ENCODE results near the gene FBRS.
"Not testable (repeated sequence)": the region's sequence is repeated elsewhere in the genome, so short reads cannot be mapped to it uniquely, and the experiment has no call there.

Gene FBRS

GRCh38 chr16:30699615-30700099 lies 41.4 kb downstream of the FBRS start:
- TF ChIP-seq CTCF (IDR thresholded peaks at IDR 0.05; ENCODE audit: low read depth, low read length), result no peak
- Histone ChIP-seq H3K4me1 (no peaks in the 10 kb centered on the region), H3K4me3 (ENCODE audit: low read depth, low read length) (peak overlapping the region; percentile 93), H3K36me3 (peaks cover 41% of the 10 kb centered on the region), H3K27me3 (no peaks in the 10 kb centered on the region), H3K9me3 (no peaks in the 10 kb centered on the region)
- DNase-seq, result no peak

GRCh38 chr16:30700491-30700890 lies 42.3 kb downstream of the FBRS start:
- peak; percentile 28 for DNase-seq
- no peak for TF ChIP-seq CTCF (IDR thresholded peaks at IDR 0.05; ENCODE audit: low read depth, low read length)
- no peaks in the 10 kb centered on the region for H3K9me3 ChIP-seq
- no peaks in the 10 kb centered on the region for H3K4me1 ChIP-seq
- peaks cover 50% of the 10 kb centered on the region for H3K36me3 ChIP-seq
- no peaks in the 10 kb centered on the region for H3K27me3 ChIP-seq
- H3K4me3 ChIP-seq (ENCODE audit: low read depth, low read length), result no peak overlapping the region

- TF ChIP-seq CTCF (IDR thresholded peaks at IDR 0.05; ENCODE audit: low read depth, low read length), result no peak
- Histone ChIP-seq H3K9me3 (no peaks in the 10 kb centered on the region), H3K4me1 (no peaks in the 10 kb centered on the region), H3K27me3 (no peaks in the 10 kb centered on the region), H3K4me3 (ENCODE audit: low read depth, low read length) (no peak overlapping the region), H3K36me3 (peaks cover 54% of the 10 kb centered on the region)
- no peak for DNase-seq
Observed at GRCh38 chr16:30700971-30701370, 42.7 kb downstream of the FBRS start.

- not testable (repeated sequence) for H3K9me3 ChIP-seq; DNase-seq; H3K27me3 ChIP-seq; H3K4me3 ChIP-seq (ENCODE audit: low read depth, low read length); H3K4me1 ChIP-seq
- H3K36me3 ChIP-seq, result peaks cover 75% of the 10 kb centered on the region
Observed at GRCh38 chr16:30703071-30703470, 44.8 kb downstream of the FBRS start.

- peaks cover 78% of the 10 kb centered on the region for H3K36me3 ChIP-seq
- no peaks in the 10 kb centered on the region for H3K4me1 ChIP-seq
- no peaks in the 10 kb centered on the region for H3K27me3 ChIP-seq
- H3K4me3 ChIP-seq (ENCODE audit: low read depth, low read length), result no peak overlapping the region
- TF ChIP-seq CTCF (IDR thresholded peaks at IDR 0.05; ENCODE audit: low read depth, low read length), result no peak
- DNase-seq, result no peak
- H3K9me3 ChIP-seq, result no peaks in the 10 kb centered on the region
Observed at GRCh38 chr16:30703971-30704370, 45.7 kb downstream of the FBRS start.

- no peaks in the 10 kb centered on the region for H3K27me3 ChIP-seq
- no peaks in the 10 kb centered on the region for H3K9me3 ChIP-seq
- DNase-seq, result no peak
- no peaks in the 10 kb centered on the region for H3K4me1 ChIP-seq
- H3K4me3 ChIP-seq (ENCODE audit: low read depth, low read length), result no peak overlapping the region
- peaks cover 83% of the 10 kb centered on the region for H3K36me3 ChIP-seq
- no peak for TF ChIP-seq CTCF (IDR thresholded peaks at IDR 0.05; ENCODE audit: low read depth, low read length)
Observed at GRCh38 chr16:30706046-30706445, 47.8 kb downstream of the FBRS start.

GRCh38 chr16:30710971-30711370 lies 52.7 kb downstream of the FBRS start:
- no peaks in the 10 kb centered on the region for H3K9me3 ChIP-seq
- peaks cover 7% of the 10 kb centered on the region for H3K4me1 ChIP-seq
- H3K4me3 ChIP-seq (ENCODE audit: low read depth, low read length), result no peak overlapping the region
- no peaks in the 10 kb centered on the region for H3K27me3 ChIP-seq
- H3K36me3 ChIP-seq, result peaks cover 72% of the 10 kb centered on the region
- no peak for TF ChIP-seq CTCF (IDR thresholded peaks at IDR 0.05; ENCODE audit: low read depth, low read length)
- DNase-seq, result no peak
